PC-3 (cell line): ENCODE results near the gene PRKAR2B.

Experiments used
- CTCF ChIP-seq: fragments of 300-600 bp; sonication (generic); conservative IDR thresholded peaks from 2 replicates; pipeline ENCODE4 v1.5.1; 2017; ENCODE audit warnings: antibody characterized with exemption, low read depth, mild to moderate bottlenecking, low read length
- EZH2 ChIP-seq: fragments of 300-600 bp; sonication (generic); IDR thresholded peaks from one replicate; pipeline ENCODE4 v1.6.1; 2017; ENCODE audit warnings: antibody characterized with exemption, mild to moderate bottlenecking, low read length; ENCODE audit not compliant: unreplicated experiment
- EZH2phosphoT487 ChIP-seq: fragments of 300-600 bp; sonication (generic); IDR thresholded peaks from 2 replicates; pipeline ENCODE4 v1.6.1; 2018; ENCODE audit warnings: mild to moderate bottlenecking, antibody characterized with exemption, low read length, borderline replicate concordance

- TF ChIP-seq CTCF (no peak), EZH2 (no peak), EZH2phosphoT487 (no peak)
Measured at GRCh38 chr7:107208563-107208962, 164.1 kb downstream of the PRKAR2B start.
